Cardiac muscle cell (in vitro differentiated cells and primary cell): ENCODE results near the gene SPATA6L. TPM values are rescaled to one million over a fixed set of nuclear protein-coding genes. Genes with fewer than 3 reads are reported as not detected.

Experiments used
- DNase-seq, 2 donors: peaks; one replicate each; pipeline versions ENCODE4 v3.0.0 to v3.0.0-alpha.2; 2010 to 2017; ENCODE audit warnings: low read depth in 1 of 2, low spot score in 1 of 2
- H3K27ac ChIP-seq: fragments of 200-600 bp; sonication (generic); 2 replicates; pipeline ENCODE4 v1.5.1; 2016
- H3K27me3 ChIP-seq: fragments of 200-600 bp; sonication (generic); 2 replicates; pipeline ENCODE4 v1.6.0; 2016; ENCODE audit warnings: control low read depth
- H3K36me3 ChIP-seq: fragments of 200-600 bp; sonication (generic); 2 replicates; pipeline ENCODE4 v1.5.1; 2016; ENCODE audit warnings: control low read depth
- H3K4me1 ChIP-seq: fragments of 200-600 bp; sonication (generic); 2 replicates; pipeline ENCODE4 v1.8.1; 2017; ENCODE audit warnings: low read depth, mild to moderate bottlenecking, mixed run types
- H3K4me3 ChIP-seq: fragments of 200-600 bp; sonication (generic); 2 replicates; pipeline ENCODE4 v1.5.1; 2016; ENCODE audit warnings: mild to moderate bottlenecking
- H3K9me3 ChIP-seq: fragments of 200-600 bp; sonication (generic); 2 replicates; pipeline ENCODE4 v1.5.1; 2017; ENCODE audit warnings: low read depth, mild to moderate bottlenecking, control low read depth
- CTCF ChIP-seq: IDR thresholded peaks from 2 replicates; pipeline ENCODE4 v1.5.1; 2012; ENCODE audit warnings: low read depth, mild to moderate bottlenecking, low read length
- polyA plus RNA-seq: library from polyadenylated mRNA; unstranded; fragments of >200 nt; fragmentation: Nextera tagmentation; extraction: Ambion mirVana; gene quantifications from 2 replicates; pipeline ENCODE4 v1.2.1, GENCODE V29; 2016
- total RNA-seq: library from RNA; depleted of rRNA; stranded (reverse); fragments of >200 nt; gene quantifications from 2 replicates; pipeline ENCODE4 v1.2.3, GENCODE V29; 2016

SPATA6L gene
- total and polyA plus RNA-seq, 2 experiments from 2014 or later: 0.63 to 1.3 TPM

DNA sequence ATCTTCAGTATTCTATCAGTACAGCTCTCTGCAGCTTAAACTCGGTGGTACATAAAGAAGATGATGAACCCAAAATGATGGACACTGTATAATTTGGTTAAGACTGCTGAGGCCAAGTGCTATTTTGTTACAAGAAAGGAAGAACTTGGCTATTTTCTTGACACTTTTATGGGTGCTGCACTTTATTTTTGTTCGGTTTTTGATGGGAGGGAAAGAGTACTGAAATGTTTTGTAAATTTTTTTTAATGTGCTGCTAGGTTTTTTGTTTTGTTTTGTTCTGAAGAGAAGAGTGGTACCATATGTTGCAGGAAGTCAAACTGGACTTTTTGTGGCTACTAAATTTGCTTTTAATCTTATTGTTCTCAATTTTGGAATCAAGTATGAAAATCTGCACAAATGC is 39.7 kb upstream of the SPATA6L start:
- Histone ChIP-seq H3K4me1 (no peaks in the 10 kb centered on the region), H3K27ac (peak overlapping the region; percentile 28), H3K27me3 (no peaks in the 10 kb centered on the region), H3K9me3 (no peaks in the 10 kb centered on the region), H3K4me3 (no peak overlapping the region), H3K36me3 (peaks cover 50% of the 10 kb centered on the region)
- no peak for TF ChIP-seq CTCF
- DNase-seq: no peak

DNA sequence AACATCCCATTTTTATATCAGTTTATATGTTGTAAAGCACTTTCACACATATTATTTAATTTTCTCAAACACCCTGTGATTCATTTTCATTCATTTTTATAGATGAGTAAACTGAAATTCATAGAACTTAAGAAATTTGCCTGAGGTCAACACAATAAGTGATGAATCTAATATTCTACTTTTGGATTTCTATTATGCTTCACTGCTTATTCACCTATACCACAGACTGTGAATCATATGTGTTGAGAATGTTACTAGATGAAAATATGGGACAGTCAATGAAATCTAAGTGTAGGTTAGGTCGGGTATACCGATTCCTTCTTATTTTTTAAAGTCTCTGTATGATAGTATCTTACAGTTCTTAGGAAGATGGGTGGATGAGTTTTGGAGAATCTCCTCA is 37.8 kb upstream of the SPATA6L start:
- no peak overlapping the region for H3K27ac ChIP-seq
- peaks cover 53% of the 10 kb centered on the region for H3K36me3 ChIP-seq
- no peak overlapping the region for H3K4me3 ChIP-seq
- no peaks in the 10 kb centered on the region for H3K27me3 ChIP-seq
- no peaks in the 10 kb centered on the region for H3K4me1 ChIP-seq
- H3K9me3 ChIP-seq: no peaks in the 10 kb centered on the region
- no peak for DNase-seq
- TF ChIP-seq CTCF: no peak

GRCh38 chr9:4701526-4701925 is 35.2 kb upstream of the SPATA6L start:
- Histone ChIP-seq H3K36me3 (peaks cover 59% of the 10 kb centered on the region), H3K27me3 (no peaks in the 10 kb centered on the region), H3K9me3 (no peaks in the 10 kb centered on the region), H3K4me3 (no peak overlapping the region), H3K4me1 (no peaks in the 10 kb centered on the region), H3K27ac (no peak overlapping the region)
- TF ChIP-seq CTCF: no peak
- DNase-seq: no peak

- peaks cover 53% of the 10 kb centered on the region for H3K36me3 ChIP-seq
- no peak overlapping the region for H3K4me3 ChIP-seq
- no peak overlapping the region for H3K27ac ChIP-seq
- no peaks in the 10 kb centered on the region for H3K9me3 ChIP-seq
- H3K4me1 ChIP-seq: no peaks in the 10 kb centered on the region
- DNase-seq: no peak
- no peak for TF ChIP-seq CTCF
- H3K27me3 ChIP-seq: no peaks in the 10 kb centered on the region
Measured at GRCh38 chr9:4700932-4701331, 34.7 kb upstream of the SPATA6L start.

- Histone ChIP-seq H3K4me3 (no peak overlapping the region), H3K4me1 (no peaks in the 10 kb centered on the region), H3K9me3 (no peaks in the 10 kb centered on the region), H3K36me3 (peaks cover 46% of the 10 kb centered on the region), H3K27me3 (no peaks in the 10 kb centered on the region), H3K27ac (no peak overlapping the region)
- DNase-seq: peak in 1 of 2 donors; percentile 34
- no peak for TF ChIP-seq CTCF
Measured at GRCh38 chr9:4700091-4700490, 33.8 kb upstream of the SPATA6L start.

GRCh38 chr9:4691795-4692194 is 25.5 kb upstream of the SPATA6L start:
- no peaks in the 10 kb centered on the region for H3K27me3 ChIP-seq
- peaks cover 8% of the 10 kb centered on the region for H3K36me3 ChIP-seq
- TF ChIP-seq CTCF: no peak
- no peaks in the 10 kb centered on the region for H3K9me3 ChIP-seq
- DNase-seq: peak in 1 of 2 donors; percentile 64
- no peaks in the 10 kb centered on the region for H3K4me1 ChIP-seq
- no peak overlapping the region for H3K27ac ChIP-seq
- H3K4me3 ChIP-seq: no peak overlapping the region
